Spleen (tissue), 11 donors: ENCODE measurements around the gene SBK2. TPM values are rescaled to one million over a fixed set of nuclear protein-coding genes. Genes with fewer than 3 reads are reported as not detected.

ENCODE experiments used
- DNase-seq: peaks from one replicate; pipeline ENCODE4 v3.0.0-alpha.2; 2020
- H3K27ac ChIP-seq, 8 donors: fragments of 200-600 bp; sonication (generic) in 7 of 8; 1 replicate in 4 of 8; 2 replicates in 4 of 8; pipeline versions ENCODE4 v1.5.0 to v1.8.0; 2016 to 2021; ENCODE audit warnings: inconsistent platforms in 4 of 8, mild to moderate bottlenecking in 4 of 8, moderate library complexity in 1 of 8
- H3K27me3 ChIP-seq, 7 donors: fragments of 200-600 bp; sonication (generic) in 6 of 7; replicated peaks in 1 of 7; 1 replicate in 4 of 7; 2 replicates in 3 of 7; pipeline versions ENCODE4 v1.5.0 to v1.8.0; 2016 to 2021; ENCODE audit warnings: inconsistent platforms in 3 of 7, mild to moderate bottlenecking in 1 of 7
- H3K36me3 ChIP-seq, 6 donors: fragments of 200-600 bp; sonication (generic) in 5 of 6; 1 replicate in 4 of 6; 2 replicates in 2 of 6; pipeline versions ENCODE4 v1.5.0 to v1.8.0; 2016 to 2021; ENCODE audit warnings: inconsistent platforms in 2 of 6
- H3K4me1 ChIP-seq, 6 donors: fragments of 200-600 bp; sonication (generic) in 5 of 6; 1 replicate in 3 of 6; 2 replicates in 3 of 6; pipeline versions ENCODE4 v1.5.0 to v1.8.0; 2016 to 2021; ENCODE audit warnings: inconsistent platforms in 3 of 6
- H3K4me3 ChIP-seq, 8 donors: fragments of 200-600 bp; sonication (generic) in 7 of 8; 1 replicate in 4 of 8; 2 replicates in 4 of 8; pipeline versions ENCODE4 v1.5.0 to v1.8.0; 2016 to 2021; ENCODE audit warnings: inconsistent platforms in 4 of 8, mild to moderate bottlenecking in 4 of 8, moderate library complexity in 2 of 8
- H3K9me3 ChIP-seq, 8 donors: fragments of 200-600 bp; sonication (generic) in 7 of 8; 1 replicate in 4 of 8; 2 replicates in 4 of 8; pipeline versions ENCODE4 v1.5.0 to v1.8.0; 2016 to 2021; ENCODE audit warnings: inconsistent platforms in 4 of 8
- POLR2A ChIP-seq, 3 donors: fragments of 450-650 bp; IDR thresholded peaks; one replicate each; pipeline ENCODE4 v1.5.1; 2017; ENCODE audit warnings: antibody characterized with exemption in 3 of 3, mild to moderate bottlenecking in 1 of 3
- POLR2AphosphoS5 ChIP-seq, 3 donors: sonication (generic); formaldehyde crosslinking; IDR thresholded peaks; one replicate each; pipeline ENCODE4 v1.5.1; 2017; ENCODE audit warnings: antibody characterized with exemption in 3 of 3
- WGBS, 5 donors: extraction: QIAGEN DNeasy Blood & Tissue Kit in 3 of 5; methylation state at CpG; one replicate each; pipeline versions ENCODE4 v1.1.5 to v1.1.7; 2013 to 2018; 5-methylcytosine and 5-hydroxymethylcytosine counted together
- intact Hi-C: fragments of 100-400 bp; cut with DNase I; formaldehyde crosslinking; loops from one replicate; pipeline ENCODE4 v1.15.0; 2023; ENCODE audit warnings: low total_unique reads
- polyA plus RNA-seq, 3 donors: library from polyadenylated mRNA; stranded (reverse); fragments of 200-250 nt; gene quantifications; one replicate each; pipeline ENCODE4 v1.2.1, GENCODE V29; 2013
- total RNA-seq, 7 donors: library from RNA; depleted of rRNA in 3 of 7; stranded (reverse); fragments of >200 nt in 3 of 7; fragmentation: NEBNext Ultra II Directional in 4 of 7; extraction: Animal tissue kit (Norgen Biotek cat#: 25700) in 4 of 7; gene quantifications; one replicate each; pipeline versions ENCODE4 v1.1.0 to v1.2.1, GENCODE V29; 2016 to 2021
- TF ChIP-seq, protein P1 (sequence below), 11 experiments: fragments of 200-600 bp in 7 of 11; fragments of 450-650 bp in 4 of 11; sonication (generic) in 4 of 11; IDR thresholded peaks in 8 of 11; conservative IDR thresholded peaks in 3 of 11; 1 replicate in 7 of 11; 2 replicates in 4 of 11; pipeline versions ENCODE4 v1.4.0 to v1.8.0; 2016 to 2021; ENCODE audit warnings: antibody characterized with exemption in 11 of 11, inconsistent platforms in 4 of 11, mild to moderate bottlenecking in 1 of 11
- donor health status: healthy with polysubstance abuse.
- donor health status: DM: no; HTN: no; CAD: no; lungs with moderate emphysema.
- donor health status: DM: no; HTN: no; CAD: no.
- donor health status: Bipolar disorder and iron deficiency.
- donor health status: healthy.
- donor health status: DM: no; HTN: no; CAD: no.
- donor health status: DM: yes; HTN: yes; CAD: no.

SBK2 gene
- total and polyA plus RNA-seq, 10 donors: not detected

- Histone ChIP-seq H3K9me3 (no peaks in the 10 kb centered on the region), H3K4me3 (peak overlapping the region in 6 of 8 donors; percentile 49 to 78 (median 54)), H3K4me1 (peaks cover 12 to 61% (median 41%) of the 10 kb centered on the region in 6 donors), H3K27ac (peak overlapping the region in 3 of 8 donors; percentile 66 to 87 (median 82)), H3K36me3 (peaks cover 0 to 41% (median 25%) of the 10 kb centered on the region in 6 donors), H3K27me3 (peaks cover 0 to 16% (median 0%) of the 10 kb centered on the region in 7 donors)
- WGBS, 5 donors: 82 to 94% (median 85%) methylated on average over 20 to 46 of the region's 46 CpGs
- intact Hi-C loops: no loop called here
- TF ChIP-seq POLR2AphosphoS5 (IDR thresholded peaks at IDR 0.05) (no peak), POLR2A (IDR thresholded peaks at IDR 0.05) (no peak)
- TF ChIP-seq, protein P1, sequence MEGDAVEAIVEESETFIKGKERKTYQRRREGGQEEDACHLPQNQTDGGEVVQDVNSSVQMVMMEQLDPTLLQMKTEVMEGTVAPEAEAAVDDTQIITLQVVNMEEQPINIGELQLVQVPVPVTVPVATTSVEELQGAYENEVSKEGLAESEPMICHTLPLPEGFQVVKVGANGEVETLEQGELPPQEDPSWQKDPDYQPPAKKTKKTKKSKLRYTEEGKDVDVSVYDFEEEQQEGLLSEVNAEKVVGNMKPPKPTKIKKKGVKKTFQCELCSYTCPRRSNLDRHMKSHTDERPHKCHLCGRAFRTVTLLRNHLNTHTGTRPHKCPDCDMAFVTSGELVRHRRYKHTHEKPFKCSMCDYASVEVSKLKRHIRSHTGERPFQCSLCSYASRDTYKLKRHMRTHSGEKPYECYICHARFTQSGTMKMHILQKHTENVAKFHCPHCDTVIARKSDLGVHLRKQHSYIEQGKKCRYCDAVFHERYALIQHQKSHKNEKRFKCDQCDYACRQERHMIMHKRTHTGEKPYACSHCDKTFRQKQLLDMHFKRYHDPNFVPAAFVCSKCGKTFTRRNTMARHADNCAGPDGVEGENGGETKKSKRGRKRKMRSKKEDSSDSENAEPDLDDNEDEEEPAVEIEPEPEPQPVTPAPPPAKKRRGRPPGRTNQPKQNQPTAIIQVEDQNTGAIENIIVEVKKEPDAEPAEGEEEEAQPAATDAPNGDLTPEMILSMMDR (IDR thresholded peaks at IDR 0.05 in 8 of 11, conservative IDR thresholded peaks at IDR 0.05 in 3 of 11): no peak
- peak; percentile 72 for DNase-seq
Observed at GRCh38 chr19:55483706-55484592, 53.0 kb downstream of the SBK2 start.

- Histone ChIP-seq H3K36me3 (peaks cover 0 to 41% (median 25%) of the 10 kb centered on the region in 6 donors), H3K27ac (no peak overlapping the region), H3K4me1 (peaks cover 14 to 69% (median 46%) of the 10 kb centered on the region in 6 donors), H3K27me3 (peaks cover 0 to 15% (median 0%) of the 10 kb centered on the region in 7 donors), H3K4me3 (no peak overlapping the region), H3K9me3 (no peaks in the 10 kb centered on the region)
- TF ChIP-seq, protein P1 (IDR thresholded peaks at IDR 0.05 in 8 of 11, conservative IDR thresholded peaks at IDR 0.05 in 3 of 11): no peak
- TF ChIP-seq POLR2AphosphoS5 (IDR thresholded peaks at IDR 0.05) (no peak), POLR2A (IDR thresholded peaks at IDR 0.05) (no peak)
- WGBS, 5 donors: 94 to 95% (median 95%) methylated on average over 41 to 47 of the region's 47 CpGs
- DNase-seq: peak; percentile 72
- intact Hi-C loops: no loop called here
Observed at GRCh38 chr19:55482967-55483705, 53.8 kb downstream of the SBK2 start.

DNA sequence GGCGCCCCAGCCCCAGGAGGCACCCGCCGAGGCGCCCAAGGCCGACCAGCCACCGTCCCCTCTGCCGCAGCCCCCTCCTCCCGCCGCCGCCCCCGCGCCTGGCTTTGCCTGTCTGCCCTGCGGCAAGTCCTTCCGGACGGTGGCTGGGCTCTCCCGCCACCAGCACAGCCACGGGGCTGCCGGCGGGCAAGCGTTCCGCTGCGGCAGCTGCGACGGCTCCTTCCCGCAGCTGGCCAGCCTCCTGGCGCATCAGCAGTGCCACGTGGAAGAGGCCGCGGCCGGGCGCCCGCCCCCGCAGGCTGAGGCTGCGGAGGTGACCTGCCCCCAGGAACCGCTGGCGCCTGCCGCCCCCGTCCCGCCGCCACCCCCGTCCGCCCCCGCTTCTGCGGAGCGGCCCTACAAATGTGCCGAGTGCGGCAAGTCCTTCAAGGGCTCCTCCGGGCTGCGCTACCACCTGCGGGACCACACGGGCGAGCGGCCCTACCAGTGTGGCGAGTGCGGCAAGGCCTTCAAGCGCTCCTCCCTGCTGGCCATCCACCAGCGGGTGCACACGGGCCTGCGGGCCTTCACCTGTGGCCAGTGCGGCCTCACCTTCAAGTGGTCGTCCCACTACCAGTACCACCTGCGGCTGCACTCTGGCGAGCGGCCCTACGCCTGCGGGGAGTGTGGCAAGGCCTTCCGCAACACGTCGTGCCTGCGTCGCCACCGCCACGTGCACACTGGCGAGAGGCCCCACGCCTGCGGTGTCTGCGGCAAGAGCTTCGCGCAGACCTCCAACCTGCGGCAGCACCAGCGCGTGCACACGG lies 54.6 kb downstream of the SBK2 start:
- Histone ChIP-seq H3K36me3 (peaks cover 0 to 41% (median 25%) of the 10 kb centered on the region in 6 donors), H3K4me1 (peaks cover 15 to 69% (median 48%) of the 10 kb centered on the region in 6 donors), H3K9me3 (no peaks in the 10 kb centered on the region), H3K4me3 (no peak overlapping the region), H3K27ac (no peak overlapping the region), H3K27me3 (peaks cover 0 to 15% (median 0%) of the 10 kb centered on the region in 7 donors)
- intact Hi-C loops: no loop called here
- no peak for DNase-seq
- 88 to 94% (median 93%) methylated on average over 28 to 83 of the region's 83 CpGs for WGBS, 5 donors
- TF ChIP-seq, protein P1 (IDR thresholded peaks at IDR 0.05 in 8 of 11, conservative IDR thresholded peaks at IDR 0.05 in 3 of 11): no peak
- TF ChIP-seq POLR2AphosphoS5 (IDR thresholded peaks at IDR 0.05) (no peak), POLR2A (IDR thresholded peaks at IDR 0.05) (no peak)
